ENCODE measurements around the gene HOOK2.
"Not testable (repeated sequence)": the region's sequence is repeated elsewhere in the genome, so short reads cannot be mapped to it uniquely, and the experiment has no call there.

HOOK2 gene

DNA sequence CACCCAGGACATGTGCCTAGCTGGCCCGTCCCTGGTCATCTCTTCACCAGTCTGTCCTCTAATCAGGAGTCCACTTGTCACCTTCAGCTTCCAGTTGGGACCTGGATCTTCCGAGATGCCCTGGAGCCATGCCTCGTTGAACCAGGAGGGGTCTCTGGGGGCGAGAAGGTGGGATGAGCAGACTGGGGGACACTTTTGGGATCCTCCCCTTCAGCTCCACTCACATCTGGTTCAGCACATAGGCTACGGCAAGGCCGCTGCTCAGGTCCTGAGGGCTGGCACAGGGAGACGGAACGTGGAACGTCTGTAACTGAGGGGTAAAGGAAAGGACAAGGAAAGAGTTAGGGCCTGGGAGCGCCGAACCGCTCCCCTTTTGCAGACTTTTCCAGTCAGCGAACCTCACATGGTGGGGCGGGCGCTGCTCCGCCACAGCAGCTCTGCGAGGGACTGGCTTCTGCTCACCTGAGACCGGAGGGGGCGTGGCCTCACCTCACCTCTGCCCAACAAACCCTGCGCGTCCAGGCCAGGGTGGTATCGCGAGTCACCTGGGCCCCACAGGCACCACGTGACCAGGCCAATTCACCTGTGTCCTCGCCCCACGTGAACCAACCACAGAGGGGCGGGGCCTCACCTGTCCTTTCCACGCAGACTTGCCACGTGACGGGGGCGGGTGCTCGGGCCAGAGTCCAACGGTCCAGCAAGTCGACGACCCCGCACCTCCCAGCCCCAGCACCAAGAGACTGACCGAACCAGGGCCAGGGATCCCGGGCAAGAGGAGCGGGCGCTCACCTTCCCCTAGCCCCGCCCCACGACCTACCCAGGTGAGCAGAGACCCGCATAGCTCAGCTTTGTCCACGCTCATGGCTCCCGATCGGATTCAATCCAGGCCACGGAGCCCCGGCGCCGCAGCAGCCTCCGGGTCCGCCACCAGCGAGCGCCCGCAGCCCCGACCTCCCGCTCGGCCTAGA is at the start of gene HOOK2:
Gene HOOK2 (minus strand): TSS at position 965 of the 968 bp plus-strand sequence. CDS start 103 bp downstream, at position 862.
- DNase-seq: no peak

DNA sequence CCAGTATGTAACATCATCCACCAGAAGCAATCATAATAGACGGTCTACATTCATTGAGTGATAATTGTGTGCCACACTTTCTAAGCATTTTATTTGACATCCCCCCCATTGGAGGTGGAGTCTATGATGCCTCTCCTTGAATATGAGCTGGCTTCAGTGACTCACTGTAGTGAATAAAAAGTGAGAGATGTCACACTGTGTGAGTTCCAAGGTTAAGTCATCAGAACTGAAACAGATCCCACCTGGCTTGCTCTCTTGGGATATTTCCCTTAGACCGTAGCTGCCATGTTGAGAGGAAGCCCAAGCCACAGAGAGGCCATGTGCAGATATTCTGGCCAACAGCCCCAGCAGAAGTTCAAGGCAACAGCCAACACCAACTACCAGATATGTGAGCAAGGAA is 46.4 kb upstream of the HOOK2 start:
- no peak for DNase-seq

GRCh38 chr19:12817810-12818209 is 42.5 kb upstream of the HOOK2 start:
- DNase-seq: not testable (repeated sequence)

GRCh38 chr19:12817188-12817587 is 41.8 kb upstream of the HOOK2 start:
- DNase-seq: not testable (repeated sequence)

GRCh38 chr19:12815088-12815487 is 39.7 kb upstream of the HOOK2 start:
- no peak for DNase-seq

GRCh38 chr19:12806242-12807081 is 31.1 kb upstream of the HOOK2 start, which contains the start of gene RNASEH2A:
TSS of gene RNASEH2A (plus strand) at chr19:12806584. CDS start at chr19:12806674, 90 bp downstream.
- peak; percentile 67 for DNase-seq

GRCh38 chr19:12804051-12804450 is 28.7 kb upstream of the HOOK2 start:
- DNase-seq: no peak

GRCh38 chr19:12802267-12803106 is 27.1 kb upstream of the HOOK2 start:
- no peak for DNase-seq

GRCh38 chr19:12801466-12802266 is 26.3 kb upstream of the HOOK2 start, which contains the start of the genes PRDX2 and THSD8:
TSS of gene PRDX2 (minus strand) at chr19:12801800. CDS start at chr19:12801261, 539 bp downstream.
TSS of gene THSD8 (plus strand) at chr19:12802069. CDS start at chr19:12802072, 3 bp downstream.
- DNase-seq: peak; percentile 42

- DNase-seq: no peak
Observed at GRCh38 chr19:12800923-12801465, 25.6 kb upstream of the HOOK2 start.

DNA sequence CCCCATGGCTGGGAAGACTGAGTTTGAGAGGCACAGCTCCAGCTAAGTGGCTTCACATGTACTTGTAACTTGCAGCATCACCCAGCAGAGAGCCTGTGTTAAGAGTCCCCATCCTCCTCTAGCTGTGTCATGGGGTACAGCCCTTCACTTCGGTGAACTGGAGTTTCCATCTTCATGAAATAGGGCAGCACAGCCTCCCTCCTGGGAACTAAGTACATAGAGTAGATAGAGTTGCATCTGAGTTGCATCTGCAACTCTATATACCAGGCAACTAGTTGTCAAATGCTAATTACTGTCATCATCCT is 25.1 kb upstream of the HOOK2 start:
- DNase-seq: no peak

- DNase-seq: no peak
Observed at GRCh38 chr19:12799742-12800465, 24.6 kb upstream of the HOOK2 start.

GRCh38 chr19:12797607-12798006 is 22.3 kb upstream of the HOOK2 start:
- not testable (repeated sequence) for DNase-seq

GRCh38 chr19:12797141-12797587 is 21.8 kb upstream of the HOOK2 start:
- no peak for DNase-seq

DNA sequence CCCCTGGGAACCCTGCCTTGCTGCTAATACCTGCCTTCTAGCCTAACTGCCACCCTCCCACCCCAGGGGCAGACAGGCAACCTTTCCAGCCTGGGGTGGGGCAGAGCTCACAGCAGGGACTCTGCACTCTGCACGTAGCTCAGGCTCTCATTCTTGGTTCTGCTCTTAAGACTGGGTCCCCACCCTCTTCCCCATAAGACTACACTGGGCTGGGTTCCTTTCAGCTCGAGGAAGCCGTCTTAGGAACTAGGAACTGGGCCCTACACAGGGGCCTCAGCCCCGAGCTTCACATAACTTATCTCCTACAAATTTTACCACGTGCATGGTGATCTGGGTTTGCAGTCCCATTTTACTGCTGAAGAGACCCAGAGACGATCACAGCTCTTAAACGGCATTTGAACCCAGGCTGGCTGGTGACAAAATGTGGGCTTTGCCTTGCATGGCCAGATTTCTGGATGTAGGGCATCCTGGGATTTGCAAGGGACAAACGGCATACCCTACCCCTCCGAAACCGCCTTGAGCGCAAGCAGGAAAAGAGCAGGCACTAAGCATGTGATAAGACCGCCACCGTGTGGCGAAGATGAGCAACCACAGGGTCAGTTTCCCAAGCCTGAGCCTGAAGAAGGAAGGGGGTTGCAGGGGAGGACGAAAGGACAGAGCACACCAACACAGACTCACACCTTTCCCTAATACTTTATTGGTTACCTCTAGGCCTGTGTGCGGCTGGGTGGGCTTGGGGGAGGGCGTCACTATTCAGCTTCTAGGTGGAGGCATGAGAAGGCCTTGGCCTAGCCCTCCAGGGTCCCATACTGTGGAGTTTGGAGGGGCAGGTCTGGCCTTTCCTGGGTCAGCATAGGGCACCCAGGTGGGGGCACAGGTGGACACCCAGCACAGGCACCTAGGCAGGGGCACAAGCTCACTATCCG is 21.1 kb upstream of the HOOK2 start:
- no peak for DNase-seq

GRCh38 chr19:12794971-12795381 is 19.6 kb upstream of the HOOK2 start:
- no peak for DNase-seq

GRCh38 chr19:12794196-12794941 is 19.0 kb upstream of the HOOK2 start:
- no peak for DNase-seq

Measured in GOT3 (cell line).